Stimulated activated CD4-positive, alpha-beta T cell treated with anti-CD3 and anti-CD28 coated beads, Interleukin-15, amount 100 ng/mL, for 24 hours (primary cell): ENCODE results near the gene NQO2.
"Not testable (repeated sequence)": the region's sequence is repeated elsewhere in the genome, so short reads cannot be mapped to it uniquely, and the experiment has no call there.

ENCODE experiments used
- DNase-seq: peaks from one replicate; pipeline ENCODE4 v3.0.0-alpha.2; 2020

NQO2 gene

DNA sequence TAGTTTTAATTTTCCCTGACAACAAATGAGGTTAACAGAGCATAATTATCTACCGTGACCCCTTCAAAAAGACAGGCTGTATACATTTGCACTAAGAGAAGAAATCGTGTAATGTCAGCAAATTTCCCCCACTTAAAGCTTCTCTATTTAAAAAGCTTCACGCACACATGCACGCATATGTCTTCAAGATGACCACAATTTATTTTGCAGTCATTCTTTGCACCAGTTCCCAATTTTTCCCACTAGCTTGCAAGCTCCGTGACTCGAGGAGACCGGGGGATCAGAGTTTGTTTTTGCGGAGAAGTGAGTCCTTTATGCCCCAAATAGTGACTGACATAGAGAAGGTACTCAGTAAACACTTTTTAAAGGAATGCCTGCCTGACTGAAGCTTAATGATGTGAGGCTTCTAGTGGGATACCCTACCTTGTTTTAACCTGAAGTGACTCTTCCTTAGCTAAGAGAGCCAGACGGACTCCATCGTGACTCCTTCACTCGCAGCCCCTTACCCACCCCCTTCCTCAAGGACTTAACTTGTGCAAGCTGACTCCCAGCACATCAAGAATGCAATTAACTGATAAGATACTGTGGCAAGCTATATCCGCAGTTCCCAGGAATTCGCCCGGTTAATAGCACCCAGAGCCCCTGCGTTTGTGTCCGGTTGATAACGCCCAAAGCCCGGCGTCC, 9.3 kb upstream of the NQO2 start:
- peak; percentile 26 for DNase-seq

DNA sequence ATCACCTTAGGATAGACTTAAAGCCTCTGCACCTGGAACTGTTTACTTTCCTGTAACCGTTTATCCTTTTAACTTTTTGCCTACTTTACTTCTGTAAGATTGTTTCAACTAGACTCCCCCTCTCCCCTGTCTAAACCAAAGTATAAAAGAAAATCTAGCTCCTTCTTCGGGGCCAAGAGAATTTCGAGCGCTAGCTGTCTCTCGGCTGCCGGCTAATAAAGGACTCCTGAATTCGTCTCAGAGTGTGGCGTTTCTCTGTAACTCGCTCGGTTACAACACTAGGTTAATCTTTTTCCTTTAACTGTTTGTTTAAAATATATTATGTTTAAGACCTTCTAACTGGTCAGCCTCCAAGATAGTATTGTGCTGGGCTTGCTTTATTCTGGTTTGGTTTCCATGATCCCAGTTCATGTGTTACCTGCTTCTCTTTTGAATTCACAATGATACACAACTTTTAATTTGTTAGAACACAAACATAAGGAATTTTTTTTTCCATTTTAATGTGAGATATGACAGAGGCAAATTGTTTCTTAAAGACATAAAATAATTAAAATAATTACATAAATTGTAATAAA, 8.7 kb upstream of the NQO2 start:
- no peak for DNase-seq

DNA sequence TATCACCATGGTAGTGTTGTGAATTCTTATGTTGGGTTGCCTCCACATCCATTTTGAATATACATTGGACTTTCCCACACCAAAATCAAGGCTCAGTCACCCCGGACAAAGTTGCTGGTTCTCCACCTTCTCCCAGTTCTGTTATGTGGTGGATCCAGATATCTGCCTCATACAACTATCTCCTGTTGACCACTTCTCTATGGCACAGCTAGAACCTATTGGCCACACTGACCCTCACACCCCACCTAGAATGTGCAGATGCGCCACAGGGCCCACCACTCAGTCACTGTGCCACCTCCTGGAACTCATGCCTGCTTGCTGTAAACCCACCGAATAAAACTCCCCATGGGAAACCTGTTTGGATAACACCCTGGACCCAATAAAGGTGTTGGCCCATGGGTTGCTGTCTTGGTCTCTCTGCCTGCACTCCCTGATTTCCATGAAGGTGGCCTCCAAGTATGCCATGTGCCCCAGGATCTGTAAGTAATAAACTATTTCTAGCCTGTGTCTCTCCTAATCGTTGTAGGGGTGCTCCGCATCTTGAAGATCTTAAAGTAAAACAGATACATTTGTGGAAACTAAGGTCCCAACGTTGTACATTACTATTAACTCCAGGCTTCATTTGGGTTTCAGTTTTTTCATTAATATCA, 7.2 kb upstream of the NQO2 start:
- DNase-seq: no peak

DNA sequence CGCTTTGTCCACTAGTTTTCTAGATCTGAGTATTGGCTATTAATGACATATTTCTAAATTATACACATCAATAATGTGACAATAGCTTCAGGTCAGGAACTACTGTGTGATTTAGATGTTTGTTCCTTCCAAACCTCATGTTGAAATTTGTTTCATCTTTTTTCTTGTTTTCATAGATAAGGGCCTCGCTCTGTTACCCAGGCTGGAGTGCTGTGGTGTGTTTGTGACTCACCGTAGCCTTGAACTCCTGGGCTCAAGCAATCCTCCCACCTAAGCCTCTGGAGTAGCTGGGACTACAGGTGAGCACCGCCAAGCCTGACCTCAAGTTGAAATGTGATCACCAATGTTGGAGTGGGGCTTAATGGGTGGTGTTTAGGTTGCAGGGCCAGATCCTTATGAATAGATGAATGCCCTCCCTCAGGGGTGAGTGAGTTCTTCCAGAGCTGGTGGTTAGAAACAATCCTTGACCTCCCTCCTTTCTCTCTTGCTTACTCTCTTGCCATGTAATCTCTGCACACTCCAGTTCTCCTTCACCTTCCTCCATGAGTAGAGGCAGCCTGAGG, 5.9 kb upstream of the NQO2 start:
- DNase-seq: no peak

DNA sequence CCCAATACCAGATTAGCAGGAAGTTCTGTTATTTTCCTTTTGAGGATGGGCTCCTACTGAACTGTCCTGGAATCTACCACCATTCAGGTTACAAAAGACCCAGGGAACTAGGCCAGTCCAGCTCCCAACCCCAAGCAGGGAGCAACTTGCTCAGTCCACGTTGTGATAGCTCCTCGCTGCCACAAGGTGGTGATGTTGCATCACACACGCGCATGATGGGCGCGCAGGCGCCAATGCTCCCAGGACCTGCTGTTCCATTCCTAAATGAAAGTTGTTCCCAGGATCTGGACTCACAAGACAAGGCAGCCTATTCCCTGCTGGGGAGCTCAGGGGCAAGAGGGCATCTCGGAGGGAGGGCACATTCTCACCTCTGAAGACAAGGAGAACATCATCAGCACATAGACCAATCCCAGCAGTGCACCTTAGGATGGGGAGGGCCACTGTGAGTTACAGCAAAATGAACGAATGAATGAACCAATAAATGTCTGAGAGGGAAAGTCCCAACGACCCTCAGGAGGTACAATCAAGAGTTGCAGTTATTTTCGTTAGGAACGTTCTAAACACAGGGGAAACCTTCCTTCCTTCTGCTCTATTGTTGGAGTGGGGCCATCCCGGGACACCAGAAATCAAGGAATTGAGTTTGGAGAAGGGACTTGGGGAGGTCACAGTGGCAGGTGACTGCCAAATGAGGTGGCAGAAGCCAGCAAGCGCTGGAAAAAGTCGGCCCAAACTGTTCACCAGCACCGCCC, 1.3 kb upstream of the NQO2 start:
- DNase-seq: peak; percentile 55

DNA sequence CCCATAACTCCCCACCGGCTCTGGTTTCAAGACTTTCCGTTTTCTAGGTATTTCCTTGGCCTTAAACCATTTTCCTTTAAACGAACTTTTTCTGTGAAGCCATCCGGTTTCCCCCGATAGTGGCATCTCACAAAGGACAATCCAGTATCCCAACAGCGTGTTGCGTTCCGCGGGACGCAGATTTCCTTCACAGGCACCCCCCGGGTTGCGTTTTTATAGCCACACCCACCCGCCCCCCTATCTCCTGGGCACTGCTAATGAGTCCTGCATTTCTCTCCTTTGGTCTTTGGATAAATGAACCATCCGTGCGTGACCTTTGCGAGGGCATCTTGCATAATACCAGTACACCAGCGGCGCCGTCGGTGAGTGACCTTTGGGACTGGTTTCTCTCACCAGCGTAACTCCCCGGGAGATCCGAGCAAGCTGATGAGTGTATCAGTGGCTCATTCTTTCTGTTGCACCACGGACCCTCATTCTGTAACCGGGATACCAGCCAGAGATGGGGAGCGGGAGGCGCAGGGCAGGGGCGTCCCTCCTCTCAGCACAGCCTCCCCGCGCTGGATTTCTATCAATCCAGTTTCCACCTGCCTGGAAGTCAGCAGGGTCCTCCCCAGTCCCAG, 586 bp upstream of the NQO2 start:
- DNase-seq: no peak

DNA sequence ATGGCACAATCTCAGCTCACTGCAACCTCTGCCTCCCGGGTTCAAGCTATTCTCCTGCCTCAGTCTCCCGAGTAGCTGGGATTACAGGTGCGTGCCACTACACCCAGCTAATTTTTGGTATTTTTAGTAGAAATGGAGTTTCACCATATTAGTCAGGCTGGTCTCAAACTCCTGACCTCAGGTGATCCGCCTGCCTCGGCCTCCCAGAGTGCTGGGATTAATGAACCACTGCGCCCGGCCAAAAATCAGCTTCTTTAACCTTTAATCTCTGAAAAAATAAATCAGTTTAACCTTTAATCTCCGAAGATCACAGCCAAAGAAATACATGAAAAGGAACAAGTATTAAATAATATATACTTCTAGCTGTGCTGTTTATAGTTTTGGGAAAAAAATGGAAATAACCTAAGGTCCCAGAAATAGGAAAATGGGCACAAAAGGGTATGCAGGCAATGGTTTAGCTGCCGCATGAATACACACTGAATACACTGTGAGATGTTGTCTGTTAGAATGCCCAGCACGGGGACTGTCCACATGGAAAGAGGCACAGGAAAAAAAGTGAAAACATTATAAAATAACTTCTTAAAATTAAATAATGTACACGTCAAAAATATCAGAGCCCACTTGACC, 1.6 kb downstream of the NQO2 start:
- no peak for DNase-seq

DNA sequence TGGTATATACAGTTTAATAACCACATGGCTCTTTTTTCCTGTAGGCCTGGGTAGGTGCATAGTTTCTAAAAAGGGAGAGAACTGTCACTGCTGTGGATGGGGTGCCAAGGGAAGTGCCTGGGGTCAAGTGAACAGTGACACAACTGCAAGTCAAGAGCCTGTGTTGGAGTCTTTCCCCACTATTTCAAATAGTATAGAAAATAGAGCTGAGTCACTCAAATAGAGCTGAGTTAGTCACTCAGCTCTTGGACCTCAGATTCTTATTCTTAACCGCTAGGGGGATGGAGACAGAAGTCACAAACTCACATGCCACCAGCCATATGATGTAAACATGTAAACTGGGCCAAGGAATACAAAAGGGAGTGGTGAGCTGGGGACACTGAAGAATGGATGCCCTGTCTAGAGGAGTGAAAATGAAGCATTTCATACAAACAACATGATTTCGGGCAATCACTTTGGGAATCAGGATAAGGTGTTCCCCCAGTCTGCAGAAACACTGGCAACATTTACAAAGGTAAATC, 2.1 kb downstream of the NQO2 start:
- no peak for DNase-seq

DNA sequence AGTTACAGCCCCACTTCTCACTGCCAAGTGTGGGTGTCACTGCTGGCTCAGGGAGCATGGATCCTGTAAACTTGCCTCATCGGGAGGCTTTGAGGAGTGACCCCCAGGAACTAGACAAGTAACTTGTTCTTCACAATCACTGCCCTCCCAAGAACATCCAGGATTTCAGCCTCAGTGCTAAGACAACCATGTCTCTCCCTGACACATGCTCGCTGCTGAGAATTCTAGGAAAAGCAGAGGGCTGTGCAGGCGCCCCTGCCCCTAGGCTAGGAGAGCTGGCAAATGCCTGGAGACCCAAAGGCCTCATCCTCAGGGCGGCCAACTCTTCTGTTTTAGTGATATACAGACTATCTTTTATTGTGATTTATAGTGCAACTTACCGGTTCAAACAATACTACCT, 3.5 kb downstream of the NQO2 start:
- DNase-seq: not testable (repeated sequence)

DNA sequence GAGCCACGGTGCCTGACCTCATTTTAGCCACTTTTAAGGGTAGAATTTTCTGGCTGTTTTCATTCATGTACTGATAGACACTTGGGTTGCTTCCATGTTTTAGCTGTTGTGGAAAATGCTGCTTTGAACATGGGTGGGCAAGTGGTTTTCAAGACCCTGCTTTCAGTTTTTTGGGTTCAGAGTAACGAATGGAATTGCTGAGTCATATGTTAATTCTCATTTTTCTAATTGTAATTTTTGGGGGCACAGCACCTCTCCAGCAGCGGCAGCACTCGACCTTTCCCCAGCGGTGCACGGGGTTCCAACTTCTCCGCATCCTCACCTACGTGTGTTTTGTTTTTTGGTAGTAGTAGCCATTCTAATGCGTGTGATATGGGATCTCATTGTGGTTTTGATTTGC, 5.4 kb downstream of the NQO2 start:
- no peak for DNase-seq

DNA sequence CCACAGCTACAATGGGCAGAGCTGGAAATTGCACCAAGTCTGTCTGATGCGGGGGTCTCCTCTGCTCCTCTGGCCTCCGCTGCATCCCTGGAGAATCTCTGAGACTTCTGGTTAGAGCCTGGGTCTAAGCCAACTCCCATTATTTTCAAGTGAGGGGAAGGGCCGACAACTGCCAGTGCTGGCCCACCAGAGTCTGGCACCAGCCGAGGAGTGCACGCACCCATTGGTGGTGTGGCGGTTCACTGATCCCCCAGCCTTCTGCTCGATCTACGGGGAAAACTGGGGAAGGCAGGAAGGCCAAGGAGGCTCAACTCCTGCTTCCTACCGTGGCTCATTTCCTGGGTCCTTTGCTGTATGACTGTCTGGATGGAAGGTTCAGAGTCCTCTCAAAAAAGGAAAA, 6.2 kb downstream of the NQO2 start:
- DNase-seq: no peak

DNA sequence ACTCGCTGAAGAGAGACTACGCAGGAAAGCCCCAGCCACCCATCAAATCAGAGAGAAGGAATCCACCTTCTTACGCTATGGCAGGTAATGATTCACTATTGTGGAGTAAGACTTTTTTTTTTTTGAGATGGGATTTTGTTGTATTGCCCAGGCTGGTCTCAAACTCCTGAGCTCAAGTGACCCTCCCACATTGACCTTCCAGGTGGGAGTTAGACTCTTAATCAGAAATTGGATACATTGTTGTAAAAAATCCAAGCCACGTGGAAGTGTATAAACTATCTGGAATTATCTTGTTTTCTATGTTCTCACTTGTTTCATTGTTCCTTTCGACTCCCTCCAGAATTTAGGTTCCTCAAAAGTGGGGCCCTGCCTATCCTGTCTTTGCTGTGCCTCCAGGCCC, 6.8 kb downstream of the NQO2 start:
- no peak for DNase-seq

DNA sequence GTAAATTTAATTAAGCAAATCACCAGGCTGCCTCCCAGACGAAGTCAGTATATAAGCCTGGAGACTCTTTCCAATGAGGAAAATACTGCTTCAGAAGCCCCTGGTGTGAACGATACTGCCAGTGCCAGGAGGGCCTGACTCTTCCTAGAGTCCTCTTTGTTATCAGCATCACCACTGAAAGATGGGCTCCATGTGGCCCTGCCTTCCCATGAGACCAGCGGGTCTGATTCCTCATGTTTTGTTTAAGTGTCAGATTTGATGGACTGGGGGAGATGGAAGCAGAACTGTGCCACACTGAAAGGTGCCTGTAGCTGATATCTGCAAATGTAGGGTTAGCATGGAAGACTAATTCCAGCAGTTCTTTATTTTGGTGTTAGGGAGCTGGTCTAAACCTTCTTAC, 7.9 kb downstream of the NQO2 start:
- no peak for DNase-seq

DNA sequence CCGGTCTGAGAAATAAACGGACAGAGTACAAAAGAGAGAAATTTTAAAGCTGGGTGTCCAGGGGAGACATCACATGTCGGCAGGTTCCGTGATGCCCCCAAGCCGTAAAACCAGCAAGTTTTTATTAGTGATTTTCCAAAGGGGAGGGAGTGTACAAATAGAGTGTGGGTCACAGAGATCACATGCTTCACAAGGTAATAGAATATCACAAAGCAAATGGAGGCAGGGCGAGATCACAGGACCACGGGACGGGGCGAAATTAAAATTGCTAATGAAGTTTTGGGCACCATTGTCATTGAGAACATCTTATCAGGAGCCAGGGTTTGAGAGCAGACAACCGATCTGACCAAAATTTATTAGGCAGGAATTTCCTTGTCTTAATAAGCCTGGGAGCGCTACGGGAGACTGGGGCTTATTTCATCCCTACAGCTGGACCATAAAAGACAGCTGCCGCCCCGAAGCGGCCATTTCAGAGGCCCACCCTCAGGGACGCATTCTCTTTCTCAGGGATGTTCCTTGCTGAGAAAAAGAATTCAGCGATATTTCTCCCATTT, 9.1 kb downstream of the NQO2 start:
- not testable (repeated sequence) for DNase-seq

DNA sequence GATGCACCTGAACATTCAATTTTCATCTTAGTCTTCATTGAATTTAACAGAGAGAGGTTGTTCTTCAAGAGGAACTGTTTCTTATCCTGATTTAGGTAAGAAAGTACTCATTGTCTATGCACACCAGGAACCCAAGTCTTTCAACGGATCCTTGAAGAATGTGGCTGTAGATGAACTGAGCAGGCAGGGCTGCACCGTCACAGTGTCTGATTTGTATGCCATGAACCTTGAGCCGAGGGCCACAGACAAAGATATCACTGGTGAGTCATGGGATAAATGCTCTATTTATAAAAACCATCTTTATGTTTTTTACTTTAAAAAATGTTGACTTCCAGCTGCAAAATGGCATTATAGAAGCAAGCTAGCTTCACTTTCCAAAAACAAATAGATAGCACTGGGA, 10.2 kb downstream of the NQO2 start:
- DNase-seq: no peak

DNA sequence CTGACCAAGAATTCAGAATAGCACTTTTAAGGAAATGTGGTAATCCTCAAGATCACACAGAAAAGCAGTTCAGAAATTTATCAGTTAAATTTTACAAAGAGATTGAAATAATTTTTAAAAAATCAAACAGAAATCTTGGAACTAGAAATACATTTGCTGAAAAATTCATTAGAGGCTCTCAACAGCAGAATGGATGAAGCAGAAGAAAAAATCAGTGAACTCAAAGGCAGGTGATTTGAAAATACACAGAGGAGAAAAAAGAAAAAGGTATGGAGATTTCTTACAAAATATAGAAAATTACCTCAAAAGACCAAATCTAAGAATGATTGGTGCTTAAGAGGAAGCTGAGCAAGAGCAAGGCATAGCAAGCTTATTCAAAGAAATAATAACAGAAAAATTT, 11.5 kb downstream of the NQO2 start:
- no peak for DNase-seq

DNA sequence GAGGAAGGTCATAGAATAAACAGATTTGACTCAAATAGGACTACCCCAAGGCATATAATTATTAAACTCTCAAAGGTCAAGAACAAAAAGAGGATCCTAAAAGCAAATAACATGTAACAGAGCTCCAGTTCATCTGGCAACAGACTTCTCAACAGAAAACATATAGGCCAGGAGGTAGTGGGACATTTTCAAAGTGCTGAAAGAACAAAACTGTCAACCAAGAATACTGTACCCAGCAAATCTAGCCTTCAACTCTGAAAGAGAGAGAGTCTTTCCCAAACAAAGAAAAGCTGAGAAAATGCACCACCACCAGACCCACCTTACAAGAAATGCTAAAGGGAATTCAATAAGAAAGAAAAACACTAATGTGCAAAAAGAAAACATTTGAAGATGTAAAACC, 11.9 kb downstream of the NQO2 start:
- DNase-seq: no peak

DNA sequence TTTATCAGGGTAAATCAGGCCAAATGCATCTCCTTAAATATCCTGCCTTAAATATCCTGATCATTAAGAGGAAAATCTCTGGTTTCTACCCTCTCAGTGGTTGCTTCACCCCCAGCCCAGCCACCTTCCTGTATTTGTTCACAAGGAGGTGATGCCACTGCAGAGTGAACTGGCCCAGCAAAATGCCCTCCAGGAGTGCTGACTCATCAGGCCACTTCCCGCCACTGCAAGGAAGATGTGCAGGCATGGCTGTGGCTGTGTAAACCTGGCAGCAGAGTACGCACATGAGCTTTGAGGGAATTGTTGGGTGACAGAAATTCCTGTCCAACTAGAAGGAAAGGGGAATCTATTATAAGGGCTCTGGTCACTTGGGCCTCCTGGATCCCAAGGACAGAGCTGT, 13.8 kb downstream of the NQO2 start:
- no peak for DNase-seq

DNA sequence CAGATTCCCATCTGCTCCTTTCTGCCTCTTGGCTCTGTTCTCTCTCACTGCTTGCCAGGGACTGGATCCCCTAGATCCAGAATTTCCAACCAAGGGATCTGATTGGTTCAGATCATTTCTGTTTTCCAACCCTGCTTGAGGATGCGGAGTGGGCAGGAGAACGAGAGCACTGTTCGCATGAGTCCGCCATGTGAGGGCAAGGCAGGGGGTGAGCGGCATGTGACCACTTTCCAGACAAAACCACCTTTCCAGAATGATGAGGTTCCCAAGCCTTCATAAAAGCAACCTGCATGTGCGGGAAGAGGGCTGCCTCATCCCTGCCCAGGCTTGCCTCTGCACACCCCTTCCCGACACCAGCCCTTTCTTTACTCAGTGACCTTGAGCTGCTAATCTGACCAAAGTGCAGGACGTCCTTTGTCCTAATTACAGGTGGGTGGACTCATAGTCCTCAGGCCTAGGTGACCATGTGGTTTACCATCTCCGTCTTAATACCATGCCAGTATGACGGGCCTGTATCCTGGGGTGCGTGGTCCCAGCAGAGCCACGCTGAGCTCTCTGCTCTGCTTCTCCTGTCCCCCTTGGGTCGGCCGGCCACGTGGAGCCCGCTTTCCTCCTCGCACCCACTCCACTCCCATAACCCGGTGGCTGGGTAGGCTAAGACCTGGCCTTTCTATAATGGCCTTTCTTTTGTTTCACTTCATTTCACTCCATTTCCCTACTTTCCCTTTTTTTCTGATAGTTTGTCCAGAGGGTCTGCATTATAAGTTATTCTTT, 14.4 kb downstream of the NQO2 start:
- DNase-seq: no peak

DNA sequence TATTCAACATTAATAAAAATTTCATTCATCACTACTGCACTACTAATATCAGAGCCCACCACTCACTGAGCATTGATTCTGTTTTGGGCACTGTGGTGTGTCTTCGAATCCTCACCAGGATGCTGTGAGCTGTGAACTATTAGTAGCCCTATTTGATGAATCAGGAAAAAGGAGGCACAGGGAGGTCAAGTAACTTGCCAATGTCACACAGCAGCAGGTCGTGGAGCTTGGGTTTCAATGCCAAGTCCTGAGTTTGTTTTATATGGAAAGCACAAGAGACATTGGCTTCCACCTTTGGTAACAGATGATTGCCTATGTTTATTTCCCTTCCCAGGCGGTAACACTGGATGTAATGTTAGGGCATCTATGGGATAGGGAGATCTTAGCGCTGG, 15.0 kb downstream of the NQO2 start:
- no peak for DNase-seq

DNA sequence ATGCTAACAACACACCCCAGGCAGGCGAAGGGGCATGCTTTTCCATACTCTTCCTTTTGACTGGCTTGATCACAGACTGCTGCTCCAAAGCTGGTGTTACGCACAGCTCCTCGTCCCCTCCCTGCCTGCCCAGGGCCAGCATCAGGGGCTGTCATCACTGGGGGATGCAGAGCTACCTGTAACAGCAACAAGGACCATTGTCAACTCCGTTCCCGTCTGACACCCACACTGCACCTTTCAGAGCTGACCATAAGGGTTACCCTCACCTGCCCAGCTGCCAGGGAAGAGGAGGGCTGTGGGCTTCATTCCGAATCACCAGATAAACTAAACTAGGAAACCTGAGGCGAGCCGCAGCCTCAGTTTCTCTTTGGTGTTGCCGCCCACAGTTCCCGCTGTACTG, 15.4 kb downstream of the NQO2 start:
- no peak for DNase-seq
